Effector memory CD4-positive, alpha-beta T cell (primary cell): ENCODE results near the gene RP9.

Experiments used
- DNase-seq, 3 donors: peaks; one replicate each; pipeline ENCODE4 v3.0.0-alpha.2; 2020
- H3K27ac ChIP-seq: 2 replicates; pipeline ENCODE4 v1.7.0; 2013; ENCODE audit warnings: mild to moderate bottlenecking, low read length, moderate library complexity; ENCODE audit not compliant: insufficient read depth, poor library complexity, severe bottlenecking
- H3K27me3 ChIP-seq: replicated peaks from 2 replicates; pipeline ENCODE4 v1.7.0; 2013; ENCODE audit warnings: mild to moderate bottlenecking, low read length; ENCODE audit not compliant: insufficient read depth, control insufficient read depth, poor library complexity, severe bottlenecking
- H3K36me3 ChIP-seq: 2 replicates; pipeline ENCODE4 v1.7.0; 2013; ENCODE audit warnings: mild to moderate bottlenecking, low read length, moderate library complexity; ENCODE audit not compliant: control insufficient read depth, insufficient read depth
- H3K4me1 ChIP-seq: 2 replicates; pipeline ENCODE4 v1.7.0; 2013; ENCODE audit warnings: low read length, mild to moderate bottlenecking; ENCODE audit not compliant: control insufficient read depth, insufficient read depth, poor library complexity, severe bottlenecking
- H3K4me3 ChIP-seq: 2 replicates; pipeline ENCODE4 v1.7.0; 2013; ENCODE audit warnings: low read length, low read depth, mild to moderate bottlenecking; ENCODE audit not compliant: insufficient read depth, poor library complexity, severe bottlenecking
- H3K9me3 ChIP-seq: 2 replicates; pipeline ENCODE4 v1.7.0; 2013; ENCODE audit warnings: mild to moderate bottlenecking, low read length, moderate library complexity; ENCODE audit not compliant: control insufficient read depth

The RP9 gene

GRCh38 chr7:33087858-33088257 is 21.3 kb downstream of the RP9 start:
- Histone ChIP-seq H3K27me3 (no peaks in the 10 kb centered on the region), H3K36me3 (no peaks in the 10 kb centered on the region), H3K4me3 (no peak overlapping the region), H3K9me3 (no peaks in the 10 kb centered on the region), H3K4me1 (no peaks in the 10 kb centered on the region), H3K27ac (no peak overlapping the region)
- DNase-seq, result no peak

- DNase-seq, result no peak
- Histone ChIP-seq H3K27ac (no peak overlapping the region), H3K36me3 (no peaks in the 10 kb centered on the region), H3K4me3 (no peak overlapping the region), H3K4me1 (no peaks in the 10 kb centered on the region), H3K27me3 (no peaks in the 10 kb centered on the region), H3K9me3 (no peaks in the 10 kb centered on the region)
Measured at GRCh38 chr7:33087356-33087755, 21.8 kb downstream of the RP9 start.

GRCh38 chr7:33079763-33080690 is 29.2 kb downstream of the RP9 start:
- Histone ChIP-seq H3K9me3 (no peaks in the 10 kb centered on the region), H3K4me3 (no peak overlapping the region), H3K27me3 (no peaks in the 10 kb centered on the region), H3K4me1 (peaks cover 15% of the 10 kb centered on the region), H3K27ac (no peak overlapping the region), H3K36me3 (no peaks in the 10 kb centered on the region)
- no peak for DNase-seq

GRCh38 chr7:33079096-33079495 is 30.1 kb downstream of the RP9 start:
- no peaks in the 10 kb centered on the region for H3K36me3 ChIP-seq
- no peak overlapping the region for H3K4me3 ChIP-seq
- peaks cover 15% of the 10 kb centered on the region for H3K4me1 ChIP-seq
- H3K27ac ChIP-seq, result no peak overlapping the region
- no peaks in the 10 kb centered on the region for H3K9me3 ChIP-seq
- no peaks in the 10 kb centered on the region for H3K27me3 ChIP-seq
- DNase-seq, result no peak

GRCh38 chr7:33076737-33077136 is 32.5 kb downstream of the RP9 start:
- H3K36me3 ChIP-seq, result no peaks in the 10 kb centered on the region

GRCh38 chr7:33075818-33076518 is 33.2 kb downstream of the RP9 start:
- no peak overlapping the region for H3K4me3 ChIP-seq
- H3K36me3 ChIP-seq, result no peaks in the 10 kb centered on the region
- H3K27ac ChIP-seq, result no peak overlapping the region
- H3K9me3 ChIP-seq, result no peaks in the 10 kb centered on the region
- no peaks in the 10 kb centered on the region for H3K27me3 ChIP-seq
- peaks cover 15% of the 10 kb centered on the region for H3K4me1 ChIP-seq
- DNase-seq, result no peak

More at GRCh38 chr7:33076737-33077136, 32.5 kb downstream of the RP9 start:
- Histone ChIP-seq H3K27me3 (no peaks in the 10 kb centered on the region), H3K4me3 (no peak overlapping the region), H3K27ac (no peak overlapping the region), H3K4me1 (peaks cover 15% of the 10 kb centered on the region), H3K9me3 (no peaks in the 10 kb centered on the region)
- DNase-seq, result no peak

- peaks cover 15% of the 10 kb centered on the region for H3K4me1 ChIP-seq
- no peaks in the 10 kb centered on the region for H3K27me3 ChIP-seq
- no peak overlapping the region for H3K27ac ChIP-seq
- no peaks in the 10 kb centered on the region for H3K36me3 ChIP-seq
- H3K9me3 ChIP-seq, result peaks cover 9% of the 10 kb centered on the region
- no peak overlapping the region for H3K4me3 ChIP-seq
- no peak for DNase-seq
Measured at GRCh38 chr7:33073243-33073642, 36.0 kb downstream of the RP9 start.

GRCh38 chr7:33072471-33072870 is 36.7 kb downstream of the RP9 start:
- no peaks in the 10 kb centered on the region for H3K36me3 ChIP-seq
- no peak for DNase-seq
- H3K27me3 ChIP-seq, result no peaks in the 10 kb centered on the region
- no peak overlapping the region for H3K27ac ChIP-seq
- H3K4me3 ChIP-seq, result no peak overlapping the region
- H3K9me3 ChIP-seq, result peaks cover 9% of the 10 kb centered on the region
- H3K4me1 ChIP-seq, result peaks cover 11% of the 10 kb centered on the region

- H3K9me3 ChIP-seq, result peaks cover 9% of the 10 kb centered on the region
Measured at GRCh38 chr7:33070831-33071230, 38.4 kb downstream of the RP9 start.

GRCh38 chr7:33070277-33070676 is 38.9 kb downstream of the RP9 start:
- H3K27ac ChIP-seq, result no peak overlapping the region
- no peaks in the 10 kb centered on the region for H3K4me1 ChIP-seq
- H3K27me3 ChIP-seq, result no peaks in the 10 kb centered on the region
- H3K36me3 ChIP-seq, result no peaks in the 10 kb centered on the region
- H3K4me3 ChIP-seq, result no peak overlapping the region
- peaks cover 9% of the 10 kb centered on the region for H3K9me3 ChIP-seq
- DNase-seq, result no peak

More at GRCh38 chr7:33070831-33071230, 38.4 kb downstream of the RP9 start:
- no peak for DNase-seq
- H3K27me3 ChIP-seq, result no peaks in the 10 kb centered on the region
- H3K4me3 ChIP-seq, result no peak overlapping the region
- H3K27ac ChIP-seq, result no peak overlapping the region
- H3K4me1 ChIP-seq, result no peaks in the 10 kb centered on the region
- H3K36me3 ChIP-seq, result no peaks in the 10 kb centered on the region
